Fibroblast of gingiva (primary cell): Measurements from ENCODE around the gene RUFY1.
"Not testable (repeated sequence)": the region's sequence is repeated elsewhere in the genome, so short reads cannot be mapped to it uniquely, and the experiment has no call there.

ENCODE experiments used
- DNase-seq: peaks from one replicate; pipeline ENCODE4 v3.0.0-alpha.2; 2011; ENCODE audit warnings: low read depth

Gene RUFY1

DNA sequence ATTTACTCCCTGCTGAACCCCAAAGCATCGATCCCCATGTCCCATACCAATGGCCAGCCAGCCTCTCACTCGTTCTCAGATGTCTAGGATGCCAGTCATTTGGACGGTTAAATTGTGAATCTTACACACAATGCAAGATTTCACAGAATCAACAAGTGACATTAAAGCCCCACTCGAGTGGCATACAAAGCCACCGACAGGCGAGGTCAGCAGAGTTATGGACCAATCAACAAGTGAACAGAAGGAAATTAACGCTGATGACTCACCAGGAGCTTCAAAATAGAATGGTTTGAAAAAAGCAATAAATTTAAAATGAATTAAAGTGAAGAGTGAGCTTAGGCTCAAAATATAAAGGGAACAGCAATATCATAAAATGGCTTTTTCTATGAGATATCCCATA, 8.2 kb upstream of the RUFY1 start:
- DNase-seq: no peak

DNA sequence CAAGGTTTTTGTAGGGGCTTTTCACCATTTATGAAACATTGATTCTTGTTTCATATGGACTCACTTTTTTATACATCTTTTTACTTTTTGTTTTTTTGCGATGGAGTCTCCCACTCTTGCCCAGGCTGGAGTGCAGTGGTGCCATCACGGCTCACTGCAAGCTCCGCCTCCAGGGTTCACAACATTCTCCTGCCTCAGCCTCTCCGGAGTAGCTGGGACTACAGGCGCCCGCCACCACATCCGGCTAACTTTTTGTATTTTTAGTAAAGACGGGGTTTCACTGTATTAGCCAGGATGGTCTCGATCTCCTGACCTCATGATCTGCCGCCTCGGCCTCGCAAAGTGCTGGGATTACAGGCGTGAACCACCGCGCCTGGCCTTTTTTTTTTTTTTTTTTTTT, 7.1 kb upstream of the RUFY1 start:
- DNase-seq: not testable (repeated sequence)

DNA sequence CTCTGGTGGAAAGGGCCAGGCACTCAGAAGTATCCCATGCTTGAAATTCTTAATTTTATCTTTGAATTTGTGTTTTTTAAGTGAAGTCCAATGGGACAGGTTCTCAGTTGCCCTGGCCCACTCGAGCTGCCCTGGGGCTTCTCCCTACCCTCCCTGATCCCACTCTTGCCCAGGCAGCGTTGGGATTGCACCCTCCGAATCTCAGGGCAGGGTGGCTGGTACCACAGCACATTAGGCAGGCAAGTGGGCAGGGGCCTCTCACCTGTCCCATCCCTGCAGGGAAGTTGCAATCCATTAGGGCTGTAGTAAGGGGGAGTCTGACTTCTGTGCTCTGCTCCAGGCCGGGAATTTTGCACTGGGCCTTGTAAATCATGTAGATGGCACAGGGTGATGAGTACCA, 2.7 kb downstream of the RUFY1 start:
- DNase-seq: no peak

DNA sequence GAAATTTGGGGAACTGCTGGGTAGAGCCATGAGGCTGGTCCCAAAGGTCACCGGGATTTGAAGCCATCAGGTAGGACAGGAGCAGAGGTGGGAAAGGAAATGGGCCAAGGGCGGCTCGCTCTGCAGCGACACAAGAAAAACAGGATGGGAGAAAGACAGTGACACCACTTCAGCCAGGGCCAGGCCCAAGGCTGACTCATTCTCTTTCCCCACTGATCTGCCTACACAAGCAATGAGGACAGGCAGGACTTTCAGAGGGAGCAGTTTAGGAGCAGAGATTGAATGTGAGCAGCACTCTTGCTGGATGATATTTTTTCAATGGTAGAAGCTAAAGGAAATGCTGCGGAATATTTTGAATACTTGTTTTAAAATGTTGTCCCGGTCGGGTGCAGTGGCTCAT, 3.5 kb downstream of the RUFY1 start:
- DNase-seq: peak; percentile 62

DNA sequence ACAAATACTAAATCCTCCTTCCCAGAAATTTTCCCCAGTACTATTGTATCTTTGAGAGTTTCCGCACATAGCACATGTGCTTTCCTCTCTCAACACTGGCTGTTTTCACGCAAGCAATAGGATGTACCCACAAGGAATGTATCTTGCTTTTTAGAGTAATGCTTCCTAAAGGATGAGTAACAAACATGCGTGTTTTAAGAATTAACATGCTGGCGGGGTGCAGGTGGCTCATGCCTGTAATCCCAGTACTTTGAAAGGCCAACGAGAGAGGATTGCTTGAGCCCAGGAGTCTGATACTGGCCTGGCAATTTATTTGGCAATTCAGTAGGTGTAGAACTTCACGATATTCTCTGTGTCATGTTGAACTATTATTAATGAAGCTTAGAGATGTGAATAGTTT, 4.6 kb downstream of the RUFY1 start:
- no peak for DNase-seq

DNA sequence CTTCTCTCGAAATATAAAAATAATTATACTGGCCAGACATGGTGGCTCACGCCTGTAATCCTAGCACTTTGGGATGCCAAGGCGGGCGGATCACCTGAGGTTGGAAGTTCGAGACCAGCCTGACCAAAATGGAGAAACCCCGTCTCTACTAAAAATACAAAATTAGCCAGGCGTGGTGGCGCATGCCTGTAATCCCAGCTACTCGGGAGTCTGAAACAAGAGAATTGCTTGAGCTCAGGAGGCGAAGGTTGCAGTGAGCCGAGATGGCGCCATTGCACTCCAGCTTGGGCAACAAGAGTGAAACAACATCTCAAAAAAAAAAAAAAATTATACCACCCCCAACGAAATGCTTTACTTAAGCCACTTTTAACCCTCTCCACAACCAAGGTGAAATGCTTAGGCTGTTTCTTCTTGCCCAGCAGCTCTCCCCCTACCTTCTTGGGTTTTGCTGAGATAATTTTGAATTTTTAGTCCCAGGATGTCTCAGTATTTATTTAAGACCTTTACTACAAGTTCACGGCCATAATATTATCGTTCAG, 8.0 kb downstream of the RUFY1 start:
- not testable (repeated sequence) for DNase-seq

DNA sequence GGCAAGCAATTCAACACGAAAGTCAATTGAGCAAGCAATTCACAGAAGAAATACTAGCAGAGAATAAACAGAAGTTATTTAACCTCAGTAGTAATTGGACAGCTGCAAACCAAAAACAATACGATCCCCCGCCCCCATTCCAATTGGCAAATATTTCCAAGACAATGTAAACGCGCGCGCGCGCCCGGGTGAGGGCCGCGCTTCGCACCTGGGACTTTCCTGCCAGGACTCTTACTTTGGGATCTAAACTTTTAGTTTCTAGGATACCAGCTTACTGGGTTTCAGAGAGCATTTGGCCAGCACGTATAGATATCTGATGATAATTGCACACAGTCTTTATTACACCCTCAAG, 8.6 kb downstream of the RUFY1 start:
- DNase-seq: peak; percentile 20

DNA sequence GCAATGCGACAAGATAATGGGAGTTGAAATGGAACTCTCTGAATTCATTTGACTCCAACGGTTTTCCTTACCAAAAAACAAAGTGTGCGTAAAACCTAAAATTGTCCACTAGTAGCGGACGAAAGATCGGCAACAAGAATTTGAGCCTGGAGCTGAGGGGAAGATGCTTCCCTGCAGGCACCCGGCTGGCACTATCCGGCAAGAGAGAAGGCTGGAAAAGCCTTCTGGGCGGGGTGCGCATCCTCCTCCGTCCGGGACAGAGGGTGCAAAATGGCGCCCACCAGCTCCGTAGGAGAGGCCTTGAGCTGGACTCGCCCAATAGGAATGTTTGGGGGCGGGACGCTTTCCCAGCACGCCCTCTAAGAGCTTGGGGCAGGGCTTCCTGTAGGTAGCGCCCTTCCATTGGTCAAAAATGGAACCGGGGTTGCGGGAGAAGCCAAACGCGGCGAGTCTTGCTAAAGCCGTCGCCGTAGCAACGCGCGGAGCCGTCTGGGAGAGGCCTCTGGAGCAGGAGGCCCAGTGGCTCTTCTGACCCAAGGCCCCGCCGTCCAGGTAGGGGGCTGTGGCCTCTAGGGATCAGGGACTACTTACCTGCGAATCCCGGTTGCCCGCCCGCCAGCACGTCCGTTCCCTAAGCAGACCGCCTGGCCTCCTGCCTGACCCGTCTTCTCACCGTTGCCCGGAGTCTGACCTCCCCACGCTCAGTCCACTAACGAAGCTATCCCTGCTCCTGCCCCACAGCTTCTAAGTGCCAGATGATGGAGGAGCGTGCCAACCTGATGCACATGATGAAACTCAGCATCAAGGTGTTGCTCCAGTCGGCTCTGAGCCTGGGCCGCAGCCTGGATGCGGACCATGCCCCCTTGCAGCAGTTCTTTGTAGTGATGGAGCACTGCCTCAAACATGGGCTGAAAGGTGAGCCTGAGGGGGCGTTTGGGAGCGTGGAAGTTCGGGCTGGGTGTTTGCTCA, 9.2 kb downstream of the RUFY1 start:
- DNase-seq: peak; percentile 98

DNA sequence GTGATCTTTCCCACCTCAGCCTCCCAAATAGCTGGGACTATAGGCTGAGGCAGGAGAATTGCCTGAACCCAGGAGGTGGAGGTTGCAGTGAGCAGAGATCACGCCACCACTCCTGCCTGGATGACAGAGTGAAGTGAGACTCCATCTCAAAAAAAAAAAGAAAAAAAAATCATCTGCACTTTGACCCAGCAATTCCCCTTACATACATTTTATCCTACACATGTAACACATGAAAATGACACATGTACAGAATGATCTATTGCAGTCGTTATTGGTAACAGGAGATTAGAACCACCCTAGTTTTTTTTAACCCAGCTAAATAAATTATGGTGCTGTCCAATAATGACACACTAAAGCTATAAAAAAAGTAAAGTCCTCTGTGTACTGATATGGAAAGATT, 14.2 kb downstream of the RUFY1 start:
- DNase-seq: no peak

DNA sequence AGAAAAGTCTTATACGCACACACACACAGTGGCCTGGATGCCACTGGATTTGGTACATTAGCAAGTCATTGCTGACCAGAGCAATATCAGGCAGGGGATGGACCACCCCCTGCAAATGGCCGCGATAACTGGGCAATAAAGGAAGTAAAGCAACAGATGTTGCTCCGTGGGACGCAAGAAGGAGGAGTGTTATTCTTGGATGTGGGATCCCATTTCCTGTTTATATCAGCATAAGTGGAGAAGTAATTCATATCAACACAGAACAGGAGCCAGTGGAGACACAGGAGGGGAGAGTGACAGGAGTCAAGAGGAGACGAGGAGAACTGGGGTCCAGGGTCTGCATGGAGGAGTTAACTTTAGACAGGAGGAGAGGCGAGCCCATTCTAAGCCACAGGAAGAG, 18.4 kb downstream of the RUFY1 start:
- DNase-seq: no peak

DNA sequence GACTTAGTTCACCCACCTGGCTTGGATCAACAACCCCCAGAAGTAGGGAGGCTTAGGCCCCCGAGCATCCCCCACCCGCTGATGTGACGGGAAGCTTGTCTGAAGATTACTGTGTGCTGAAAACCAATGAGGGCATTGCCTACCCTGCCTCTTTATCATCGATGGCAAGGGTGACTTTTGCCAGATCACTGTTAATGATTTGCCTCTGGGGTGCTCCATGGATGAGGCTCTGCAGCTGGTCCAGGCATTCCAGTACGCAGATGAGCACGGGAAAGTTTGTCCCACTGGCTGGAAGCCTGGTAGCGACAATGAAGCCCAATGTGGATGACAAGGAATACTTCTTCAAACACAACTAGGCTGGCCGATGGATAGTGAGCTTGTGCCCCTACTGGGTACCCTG, 22.0 kb downstream of the RUFY1 start:
- no peak for DNase-seq

DNA sequence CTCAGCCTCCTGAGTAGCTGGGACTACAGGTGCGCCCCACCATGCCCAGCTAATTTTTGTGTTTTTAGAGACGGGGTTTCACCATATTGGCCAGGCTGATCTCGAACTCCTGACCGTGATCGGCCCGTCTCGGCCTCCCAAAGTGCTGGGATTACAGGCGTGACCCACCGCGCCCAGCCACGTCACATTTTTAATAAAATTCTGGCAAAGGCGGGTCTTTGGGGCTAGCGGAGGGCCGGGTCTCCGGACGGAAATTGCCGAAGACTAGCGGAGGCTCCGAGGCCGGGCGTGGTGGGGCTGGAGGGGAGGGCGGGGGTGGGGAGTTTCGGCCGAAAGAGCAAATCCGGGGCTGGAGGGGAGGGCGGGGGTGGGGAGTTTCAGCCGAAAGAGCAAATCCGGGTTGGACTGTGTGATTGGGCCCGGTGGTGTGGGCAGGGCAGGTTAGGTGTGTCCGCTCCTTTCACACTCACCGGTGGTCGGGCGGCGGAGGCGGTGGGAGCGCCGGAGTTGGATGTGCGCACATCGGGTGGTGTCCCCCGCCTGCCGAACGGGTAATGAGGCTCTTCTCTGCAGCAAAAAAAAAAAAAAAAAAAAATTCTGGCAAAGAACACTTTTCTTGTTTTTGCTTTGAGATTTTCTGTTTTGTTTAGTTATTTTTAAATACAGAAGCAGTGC, 27.1 kb downstream of the RUFY1 start:
- no peak for DNase-seq

DNA sequence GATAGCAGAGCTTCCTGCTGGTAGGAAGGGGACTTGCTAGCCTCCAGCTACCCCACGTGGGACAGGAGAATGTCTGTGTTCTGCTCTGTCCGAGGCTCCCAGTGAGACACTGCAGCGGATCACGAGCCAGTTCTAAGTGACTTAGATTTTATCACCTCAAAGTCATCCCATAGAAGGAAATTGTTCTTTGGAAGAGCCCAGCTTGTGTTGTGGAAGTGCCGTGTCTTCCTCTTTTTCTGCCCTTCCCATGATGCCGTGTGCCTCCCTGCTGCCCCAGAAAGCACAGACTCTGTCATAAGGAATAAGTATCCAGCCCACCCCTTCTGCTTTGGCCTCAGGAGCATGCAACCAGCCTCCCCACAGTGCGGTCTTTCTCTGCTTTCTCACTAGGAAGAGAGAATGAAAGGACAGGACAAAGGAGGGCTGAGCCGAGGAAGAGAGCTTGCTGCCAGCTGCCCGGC, 35.6 kb downstream of the RUFY1 start:
- DNase-seq: no peak

DNA sequence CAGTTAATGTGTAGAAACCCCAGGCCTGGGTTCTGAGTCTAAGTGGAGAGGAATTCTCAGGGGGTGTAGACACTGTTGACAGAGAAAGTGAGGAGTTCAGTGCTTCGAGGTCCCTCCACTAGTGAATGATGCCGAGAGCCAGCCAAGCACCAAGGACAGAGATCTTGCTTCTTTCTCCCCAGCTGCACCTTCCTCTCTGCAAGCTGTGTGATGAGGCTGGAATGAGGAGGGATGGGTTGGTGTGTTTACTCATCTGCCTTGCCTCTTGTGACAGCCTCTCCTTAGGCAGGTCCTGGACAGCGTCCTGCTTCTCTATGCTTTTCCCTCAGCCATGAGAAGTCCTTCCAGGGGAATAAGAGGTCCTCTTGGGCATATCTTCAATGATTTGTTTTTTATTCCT, 37.8 kb downstream of the RUFY1 start:
- no peak for DNase-seq

DNA sequence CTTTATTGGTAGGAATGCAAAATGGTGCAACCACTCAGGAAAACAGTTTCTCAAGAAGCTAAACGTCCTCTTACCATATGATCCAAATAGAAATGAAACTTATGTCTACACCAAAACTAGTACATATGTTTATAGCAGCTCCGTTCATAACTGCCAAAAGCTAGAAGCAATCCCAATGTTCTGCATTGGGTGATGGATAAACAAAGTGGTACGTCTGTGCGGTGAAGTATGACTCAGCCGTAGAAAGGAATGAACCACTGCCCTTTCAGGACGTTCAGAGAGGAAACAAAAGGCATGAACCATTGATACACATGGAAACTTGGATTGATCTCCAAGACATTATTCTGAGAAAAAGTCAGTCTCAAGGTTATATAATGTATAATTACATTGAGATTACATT, 45.6 kb downstream of the RUFY1 start:
- peak; percentile 65 for DNase-seq

DNA sequence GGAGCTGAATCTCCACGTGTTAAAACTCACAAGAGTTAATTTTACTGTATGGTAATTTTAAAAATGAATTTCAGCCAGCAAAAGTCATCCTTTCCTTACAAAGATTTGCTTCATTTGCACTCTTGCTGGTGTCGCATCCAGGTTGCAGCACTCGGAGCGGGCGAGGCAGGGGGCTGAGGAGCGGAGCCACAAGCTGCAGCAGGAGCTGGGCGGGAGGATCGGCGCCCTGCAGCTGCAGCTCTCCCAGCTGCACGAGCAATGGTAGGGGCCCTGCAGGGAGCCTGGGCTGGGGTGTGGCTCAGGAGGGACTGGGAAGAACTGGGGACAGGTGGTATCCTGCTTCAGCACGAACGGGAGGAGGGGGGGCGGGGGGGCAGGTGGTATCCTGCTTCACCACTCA, 46.1 kb downstream of the RUFY1 start:
- DNase-seq: no peak

DNA sequence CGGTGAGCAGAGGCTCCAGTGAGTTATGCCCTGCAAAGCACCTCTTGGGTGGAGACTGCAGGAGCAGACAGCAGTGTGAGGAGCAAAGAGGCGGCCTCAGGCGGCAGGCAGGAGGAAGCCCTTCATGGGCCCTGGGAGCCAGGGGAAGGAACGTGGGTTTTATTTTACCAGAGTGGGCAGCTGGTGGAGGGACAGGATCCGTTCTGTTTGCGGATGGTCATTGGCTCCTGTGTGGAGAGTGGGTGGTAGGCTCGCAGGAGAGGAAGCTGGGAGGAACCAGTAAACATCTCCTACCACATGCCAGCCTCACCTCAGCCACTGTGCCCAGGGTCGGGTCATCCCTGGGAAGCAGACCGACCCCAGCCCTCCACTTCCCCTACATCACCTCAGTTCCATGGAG, 48.7 kb downstream of the RUFY1 start:
- DNase-seq: no peak

DNA sequence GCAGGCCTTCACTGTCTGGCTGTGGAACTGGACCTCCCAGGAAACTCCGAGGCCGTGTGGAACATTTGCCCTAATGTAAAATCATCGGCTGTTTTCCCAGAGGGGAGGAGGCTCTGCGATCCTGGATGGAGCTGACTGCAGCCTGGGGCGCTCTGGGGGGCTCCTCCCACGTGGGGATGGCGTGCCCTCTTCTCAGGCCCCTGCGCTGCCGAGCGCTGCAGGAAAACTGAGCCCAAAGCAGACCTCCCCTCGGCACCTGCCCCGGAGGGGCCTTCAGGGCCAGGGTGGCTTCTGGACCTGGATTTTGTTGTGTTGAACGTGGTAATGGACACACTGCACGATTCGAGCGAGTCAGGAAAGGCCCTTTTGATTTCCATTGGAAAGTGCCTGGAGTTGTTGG, 49.2 kb downstream of the RUFY1 start:
- DNase-seq: no peak

DNA sequence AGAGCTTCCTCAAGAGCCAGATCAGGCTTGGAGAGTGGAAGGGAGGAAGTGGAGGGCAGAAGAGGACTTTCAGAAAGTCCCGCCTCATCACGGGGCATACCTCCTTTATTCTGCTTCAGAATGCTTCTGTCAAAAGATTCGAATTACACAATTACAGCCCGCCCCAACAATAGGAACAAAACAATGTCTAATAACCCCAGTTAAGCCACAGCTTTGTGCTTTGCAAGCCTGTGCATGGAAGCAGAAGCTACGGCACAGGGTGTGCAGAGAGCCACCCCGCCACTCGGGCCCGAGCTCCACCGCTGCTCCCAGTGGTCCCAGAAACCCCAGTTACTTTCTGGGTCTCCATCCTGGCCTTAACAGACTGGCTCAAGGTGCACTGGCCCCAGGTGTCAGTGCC, 49.6 kb downstream of the RUFY1 start:
- no peak for DNase-seq

DNA sequence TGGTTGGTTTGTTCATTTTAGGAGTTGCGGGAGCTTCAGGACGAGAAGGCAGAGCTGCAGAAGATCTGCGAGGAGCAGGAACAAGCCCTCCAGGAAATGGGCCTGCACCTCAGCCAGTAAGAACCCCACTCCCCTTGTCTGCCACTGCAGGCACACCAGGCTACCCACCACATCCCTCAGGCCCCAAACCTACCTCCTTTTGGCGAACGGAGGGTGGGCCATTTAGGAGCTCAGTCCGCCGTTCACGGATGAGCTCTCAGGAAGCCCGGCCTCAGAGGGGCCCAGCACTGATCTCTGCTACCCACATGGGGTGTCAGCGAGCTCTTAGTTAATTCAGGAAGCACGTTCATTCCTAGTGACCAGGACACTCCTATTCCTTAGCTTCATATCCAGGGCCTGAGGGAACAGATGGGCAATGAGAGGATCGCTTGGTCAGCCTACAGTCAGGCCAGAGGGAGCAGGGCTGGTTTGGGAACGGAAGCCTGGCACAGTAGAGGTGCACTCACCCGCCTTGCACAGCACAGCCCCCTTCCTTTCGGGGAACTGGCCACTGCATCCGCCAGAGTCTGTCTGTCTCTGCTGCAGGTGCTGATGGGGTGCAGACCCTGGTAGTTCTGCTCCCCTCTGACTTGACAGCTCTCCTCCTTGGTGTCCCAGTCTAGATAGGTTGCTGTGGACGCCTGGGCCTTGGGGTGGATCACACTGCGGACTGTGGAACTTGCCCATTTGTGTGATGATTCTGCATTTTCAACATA, 51.7 kb downstream of the RUFY1 start:
- DNase-seq: no peak

DNA sequence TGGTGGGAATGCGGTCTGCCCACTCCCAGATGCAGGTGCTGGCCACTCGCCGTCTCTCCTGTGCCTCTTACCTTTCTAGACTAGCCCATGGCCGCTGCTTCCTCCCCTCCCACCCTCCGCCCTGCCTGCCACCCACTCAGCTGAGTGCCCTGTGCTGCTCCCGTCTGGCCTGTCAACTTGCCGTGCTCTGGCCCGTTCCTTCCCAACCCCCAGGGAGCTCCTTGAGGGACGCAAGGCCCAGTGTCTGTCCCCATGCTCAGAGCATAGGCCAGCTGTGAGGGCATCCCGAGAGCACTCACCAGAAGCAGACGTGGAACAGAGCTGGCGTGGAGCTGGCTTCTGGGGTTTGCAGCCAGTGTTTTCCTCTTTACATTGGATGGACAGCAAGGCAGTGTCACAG, 53.0 kb downstream of the RUFY1 start:
- DNase-seq: no peak

DNA sequence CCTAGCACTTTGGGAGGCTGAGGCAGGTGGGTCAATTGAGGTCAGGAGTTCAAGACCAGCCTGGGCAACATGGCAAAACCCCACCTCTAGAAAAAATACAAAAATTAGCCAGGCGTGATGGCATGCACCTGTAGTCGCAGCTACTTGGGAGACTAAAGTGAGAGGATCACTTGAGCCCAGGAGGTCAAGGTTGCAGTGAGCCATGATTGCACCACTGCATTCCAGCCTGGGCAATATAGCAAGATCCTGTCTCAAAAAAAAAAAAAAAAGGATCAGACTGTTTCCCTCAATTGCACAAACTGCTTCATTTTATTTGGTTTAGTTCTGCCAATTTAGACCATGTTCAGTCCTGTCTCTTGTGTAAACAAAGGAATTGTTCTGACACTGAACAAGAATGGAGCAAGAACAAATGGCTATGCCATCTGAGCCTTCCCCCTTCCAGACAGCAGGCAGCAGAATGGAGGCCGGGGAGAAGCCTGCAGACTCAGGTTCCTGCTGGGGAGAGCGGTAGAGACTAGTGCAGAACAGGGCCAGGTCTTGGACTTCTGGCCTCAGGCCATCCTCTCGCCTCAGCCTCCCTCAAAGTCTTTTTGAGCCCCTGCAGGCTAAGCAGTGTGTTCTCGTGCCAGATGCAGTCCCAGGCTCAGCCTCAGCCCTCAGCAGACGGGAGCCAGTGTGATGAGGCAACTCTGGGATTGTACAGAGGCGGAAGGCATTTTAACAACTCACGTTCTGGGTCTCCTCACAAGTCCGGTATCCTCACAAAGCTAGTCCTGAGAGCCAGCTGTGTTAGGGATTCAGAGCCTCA, 54.9 kb downstream of the RUFY1 start:
- DNase-seq: peak; percentile 80
